Stimulated activated CD4-positive, alpha-beta T cell treated with anti-CD3 and anti-CD28 coated beads, Interleukin-1b, Interleukin-23, amount 100 ng/mL, for 4 hours (primary cell): Measurements from ENCODE around the gene GJB2.
"Not testable (repeated sequence)": the region's sequence is repeated elsewhere in the genome, so short reads cannot be mapped to it uniquely, and the experiment has no call there.

ENCODE experiments used
- DNase-seq, 2 donors: peaks; one replicate each; pipeline ENCODE4 v3.0.0-alpha.2; 2020; ENCODE audit warnings: low read depth in 2 of 2

The GJB2 gene

DNA sequence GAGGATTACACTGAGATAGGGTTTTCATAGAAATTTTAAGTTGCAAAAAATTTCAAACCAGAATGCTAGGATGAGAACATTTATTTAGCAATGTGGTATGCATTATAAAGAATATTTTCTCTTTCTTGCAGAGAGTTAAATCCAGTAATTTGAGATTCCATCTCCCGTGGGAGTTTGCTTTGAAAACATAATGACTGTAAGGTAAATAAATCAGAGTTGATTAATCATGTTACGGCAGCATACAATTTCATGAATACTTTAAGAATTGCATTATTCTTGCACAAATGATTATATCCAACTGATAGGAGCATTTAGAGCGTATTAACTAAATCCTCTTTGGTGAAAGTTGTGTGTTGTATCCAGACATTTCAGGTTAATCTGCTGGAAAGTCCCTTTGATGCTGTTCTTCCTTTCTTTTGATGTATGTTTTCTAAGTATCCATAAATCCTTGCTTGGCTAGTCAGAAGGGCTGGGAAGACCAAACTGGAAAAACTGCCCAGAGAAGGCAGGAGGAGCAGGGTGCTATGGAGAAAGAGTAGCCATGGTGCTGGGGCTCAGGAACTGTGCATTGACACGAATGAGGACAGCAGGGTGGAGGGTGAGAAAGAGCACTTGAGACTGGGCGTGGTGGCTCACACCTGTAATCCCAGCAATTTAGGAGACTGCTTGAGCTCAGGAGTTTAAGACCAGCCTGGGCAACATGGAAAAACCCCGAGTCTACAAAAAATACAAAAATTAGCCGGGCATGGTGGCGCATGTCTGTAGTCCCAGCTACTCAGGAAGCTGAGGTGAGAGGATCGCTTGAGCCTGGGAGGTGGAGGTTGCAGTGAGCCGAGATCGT, 27.1 kb downstream of the GJB2 start:
- DNase-seq: no peak

DNA sequence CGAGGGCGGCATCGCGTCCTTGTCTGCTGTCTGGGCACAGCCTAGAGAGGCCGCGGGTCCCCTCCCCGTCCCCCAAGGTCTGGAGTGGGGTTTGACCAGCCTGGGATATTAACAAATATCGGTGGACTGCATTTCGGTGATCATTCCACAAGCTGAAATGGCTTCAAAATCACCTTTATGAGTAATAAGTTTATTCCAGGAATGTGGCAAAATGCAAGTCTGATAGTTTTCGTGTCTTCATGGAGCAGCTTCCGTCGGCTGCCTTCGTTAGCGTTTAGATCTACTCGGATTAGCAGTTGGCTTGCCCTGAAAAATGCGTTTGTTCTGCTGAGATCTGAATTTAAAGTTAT, 30.8 kb downstream of the GJB2 start:
- DNase-seq: no peak

DNA sequence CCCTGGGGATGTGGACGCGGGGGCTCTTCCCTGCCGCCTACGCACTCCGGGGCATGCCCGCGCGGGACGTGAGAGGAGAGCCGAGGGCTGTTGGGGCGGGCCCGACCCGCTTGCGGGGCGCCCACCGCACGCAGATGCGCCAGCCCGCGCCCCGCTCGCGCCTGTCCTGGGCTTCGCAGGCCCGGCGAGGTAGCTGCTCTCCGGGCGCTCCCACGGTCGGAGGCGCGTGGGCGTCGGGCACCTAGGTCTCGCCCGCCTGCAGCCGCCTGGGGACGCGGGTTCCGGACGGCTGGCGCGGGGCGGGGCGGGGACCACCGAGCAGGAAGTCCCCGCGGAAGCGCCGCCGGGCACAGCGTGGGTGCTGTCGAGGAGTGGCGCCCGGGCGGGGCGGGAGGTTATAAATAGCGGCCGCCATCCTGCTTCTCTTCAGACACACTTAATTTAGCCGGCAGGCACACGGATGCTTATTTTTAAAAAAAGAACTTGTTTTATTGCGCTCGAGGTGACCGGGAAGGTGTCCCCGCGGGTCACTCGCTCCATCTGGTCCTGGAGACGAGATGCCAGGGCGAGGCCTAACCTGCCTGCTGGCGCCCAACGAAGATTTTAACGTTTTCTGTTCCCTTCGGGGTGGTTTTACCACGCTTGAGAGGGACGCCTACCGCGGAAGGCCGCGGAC, 31.3 kb downstream of the GJB2 start:
- peak in 1 of 2 donors; percentile 49 for DNase-seq

DNA sequence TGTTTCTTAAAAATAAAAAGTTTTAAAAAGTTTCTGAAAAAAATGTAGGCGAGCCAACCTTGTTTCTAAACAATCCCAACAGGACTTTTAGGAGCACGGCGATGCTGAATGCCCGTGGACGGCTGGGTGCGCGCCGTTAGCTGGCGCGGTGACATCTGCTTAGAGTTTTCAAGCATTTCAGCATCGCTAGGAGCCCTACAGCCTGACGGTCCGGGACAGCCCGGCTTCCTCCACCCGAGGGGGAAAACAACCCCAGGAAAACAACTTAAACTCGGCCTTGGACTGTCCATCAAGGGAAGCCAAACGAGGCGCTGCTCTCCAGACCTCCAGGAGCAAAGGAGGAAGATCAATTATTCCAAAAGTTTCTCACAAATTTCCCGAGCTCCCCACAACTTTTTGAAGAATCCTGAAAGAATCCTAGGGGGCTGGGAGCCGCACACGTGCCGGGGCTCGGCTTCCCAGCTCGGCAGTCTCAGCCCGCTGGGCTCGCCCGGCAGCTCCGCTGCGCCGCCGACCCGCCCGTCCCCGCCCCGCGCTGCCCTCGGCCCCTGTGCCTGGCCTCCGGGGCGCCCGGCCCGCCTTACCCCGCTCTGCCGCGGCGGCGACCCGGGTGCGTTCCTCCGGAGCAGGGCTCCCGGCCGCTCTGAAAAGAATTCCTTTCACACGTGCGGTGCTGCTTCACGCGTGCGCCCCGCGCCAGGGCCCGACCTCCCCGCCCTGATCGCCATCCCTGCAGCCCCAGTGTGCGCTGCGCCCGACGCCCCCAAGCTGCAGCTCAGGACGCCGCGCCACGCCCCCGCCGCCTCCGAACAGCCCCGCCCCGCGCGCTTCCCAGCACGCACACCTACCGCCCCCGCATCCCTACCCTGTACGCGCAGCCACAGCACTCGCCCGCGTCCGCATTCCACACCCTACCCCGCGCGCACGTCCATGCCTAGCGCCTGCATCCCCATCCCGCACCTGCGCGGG, 32.1 kb downstream of the GJB2 start, which contains the start of gene GJA3:
GJA3 (minus strand) TSS at position 747 of the 969 bp plus-strand sequence. CDS start 17,764 bp downstream, outside the sequence.
- DNase-seq: peak; percentile 50 to 63

DNA sequence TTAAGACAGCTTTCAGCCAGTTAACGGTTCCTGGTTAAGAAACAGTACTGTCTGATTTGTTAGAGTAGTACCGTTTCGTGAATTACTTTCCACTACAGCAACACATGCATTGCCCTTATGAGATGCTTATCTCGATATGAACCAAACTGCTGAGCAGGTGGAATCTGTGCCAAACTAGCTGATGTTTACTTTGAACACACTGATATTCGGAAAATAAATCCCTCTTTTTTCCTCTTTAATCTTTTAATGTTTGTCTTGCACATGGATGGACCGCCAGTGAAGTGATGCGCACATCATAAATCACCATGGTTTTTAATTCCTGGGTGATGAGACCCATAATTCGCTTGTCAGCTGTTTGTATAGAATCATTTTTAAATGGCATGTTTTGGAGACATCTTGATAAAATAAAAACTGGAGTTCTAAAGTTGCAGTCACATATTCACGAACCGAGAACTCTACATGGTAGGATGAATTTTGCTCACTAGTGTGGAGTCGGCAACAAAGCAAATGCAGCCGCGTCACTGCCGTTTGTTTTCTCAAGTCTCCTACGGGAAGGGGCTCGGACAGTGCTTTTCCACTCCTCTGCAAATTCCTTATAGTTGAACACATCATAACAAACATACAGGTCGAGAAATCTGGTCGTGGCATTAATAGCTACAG, 33.0 kb downstream of the GJB2 start:
- DNase-seq: no peak

DNA sequence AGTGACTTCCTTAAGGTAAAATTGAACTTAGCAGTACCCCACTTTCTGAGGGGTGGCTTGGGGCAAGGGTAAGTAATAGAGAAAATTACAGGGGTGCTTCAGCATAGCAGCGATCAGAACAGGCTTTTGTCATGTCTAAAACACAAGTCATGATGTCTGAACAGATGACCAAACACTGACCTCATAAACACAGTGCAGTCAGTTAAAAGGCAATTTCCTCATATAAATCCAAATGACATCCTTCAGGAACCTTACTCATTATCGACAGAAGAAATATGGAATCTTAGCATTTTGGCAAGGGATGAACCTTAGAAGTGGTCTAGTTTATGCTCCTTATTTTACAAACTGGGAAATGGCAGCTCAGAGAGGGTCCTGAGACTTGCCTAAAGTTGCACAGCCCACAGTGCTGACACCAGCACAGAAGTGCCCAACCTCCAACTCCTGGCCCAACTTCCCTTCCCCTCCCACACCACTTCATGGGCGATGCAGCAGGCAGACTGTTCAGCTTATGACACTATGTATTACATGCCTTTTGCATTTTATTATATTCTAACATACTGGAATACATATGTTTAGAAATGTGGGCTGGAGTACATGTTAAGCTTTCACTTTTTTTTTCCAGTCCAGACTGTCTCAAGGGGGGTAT, 35.5 kb downstream of the GJB2 start:
- DNase-seq: no peak

DNA sequence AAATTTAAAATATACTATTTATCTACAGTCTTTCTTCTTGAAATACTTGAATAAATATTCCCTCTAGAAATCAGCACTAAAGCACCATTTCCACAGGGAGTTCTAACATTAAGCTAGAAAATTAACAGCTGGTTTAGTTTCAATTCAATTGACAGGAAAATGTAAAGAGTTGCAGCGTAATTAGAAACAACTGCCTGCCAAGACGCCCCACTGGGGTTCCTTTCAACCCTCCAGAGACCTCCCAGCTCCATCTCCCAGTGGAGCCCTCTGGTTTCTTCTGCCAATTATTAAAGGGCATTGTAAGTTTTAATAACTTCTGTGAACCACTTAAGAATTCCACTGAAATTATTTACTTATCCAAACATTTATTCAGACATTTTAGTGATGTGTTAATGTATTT, 36.0 kb downstream of the GJB2 start:
- DNase-seq: no peak

DNA sequence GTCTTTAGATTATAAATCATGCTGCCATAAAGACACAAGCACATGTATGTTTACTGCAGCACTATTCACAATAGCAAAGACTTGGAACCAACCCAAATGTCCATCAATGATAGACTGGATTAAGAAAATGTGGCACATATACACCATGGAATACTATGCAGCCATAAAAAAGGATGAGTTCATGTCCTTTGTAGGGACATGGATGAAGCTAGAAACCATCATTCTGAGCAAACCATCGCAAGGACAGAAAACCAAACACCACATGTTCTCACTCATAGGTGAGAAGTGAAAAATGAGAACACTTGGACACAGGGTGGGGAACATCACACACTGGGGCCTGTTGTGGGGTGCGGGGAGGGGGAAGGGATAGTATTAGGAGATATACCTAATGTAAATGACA, 39.4 kb downstream of the GJB2 start:
- not testable (repeated sequence) for DNase-seq

DNA sequence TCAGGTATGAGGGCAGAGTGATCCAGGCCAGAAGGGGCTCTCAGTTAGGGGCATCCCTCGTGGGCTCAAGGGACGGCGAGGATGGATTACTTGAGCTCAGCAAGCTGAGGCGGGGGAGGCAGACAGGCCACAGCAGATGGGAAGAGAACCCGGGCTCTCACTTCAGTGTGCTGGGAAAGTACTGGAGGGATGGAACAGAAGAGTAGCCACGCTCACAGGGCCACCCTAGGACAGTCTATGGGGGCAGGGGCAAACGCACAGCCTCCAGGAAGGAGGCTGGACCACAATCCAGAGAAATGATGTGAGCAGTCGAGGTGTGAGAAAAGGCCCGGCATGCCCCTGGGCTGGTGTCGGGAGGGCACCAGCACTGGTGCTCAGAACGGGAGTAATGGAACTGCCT, 41.1 kb downstream of the GJB2 start:
- no peak for DNase-seq

DNA sequence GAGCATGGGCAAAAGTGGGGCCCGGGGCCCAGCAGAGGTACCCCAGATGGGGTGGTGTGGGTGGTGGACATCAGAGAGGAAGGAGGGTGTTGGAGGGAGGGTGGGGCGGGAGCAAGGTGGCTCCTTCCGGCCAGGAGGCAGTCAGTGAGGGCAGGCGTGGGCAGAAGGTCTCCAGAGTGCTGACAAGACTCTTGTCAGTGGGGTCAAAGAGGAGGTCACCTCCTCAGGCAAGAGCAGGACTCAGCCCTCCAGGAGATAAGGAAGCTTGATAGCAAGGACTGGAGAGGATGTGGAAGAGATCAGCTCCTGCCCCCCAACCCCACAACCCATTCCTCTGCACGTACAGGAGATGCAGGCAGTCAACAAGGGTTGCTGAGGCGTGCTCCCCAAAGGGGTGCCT, 41.7 kb downstream of the GJB2 start:
- no peak for DNase-seq

DNA sequence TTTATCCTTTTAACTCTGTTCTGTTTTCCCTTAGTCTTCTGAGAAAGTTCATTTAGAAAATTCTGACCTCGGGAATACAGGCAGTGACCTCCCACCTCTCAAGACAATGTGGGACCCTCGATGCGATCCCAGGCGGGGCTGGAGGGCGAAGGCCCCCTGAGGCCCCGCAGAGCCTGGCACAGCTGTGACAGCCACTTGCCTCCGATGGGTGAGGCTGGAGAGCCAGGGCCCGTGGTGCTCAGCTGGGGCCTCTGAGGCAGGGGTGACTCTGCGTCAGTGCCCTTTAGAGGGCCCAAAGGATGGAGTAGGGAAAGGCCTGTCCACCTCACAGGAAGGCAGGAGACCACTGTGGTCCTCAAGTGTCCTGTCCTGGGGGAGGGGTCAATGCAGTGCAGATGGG, 42.2 kb downstream of the GJB2 start:
- no peak for DNase-seq

DNA sequence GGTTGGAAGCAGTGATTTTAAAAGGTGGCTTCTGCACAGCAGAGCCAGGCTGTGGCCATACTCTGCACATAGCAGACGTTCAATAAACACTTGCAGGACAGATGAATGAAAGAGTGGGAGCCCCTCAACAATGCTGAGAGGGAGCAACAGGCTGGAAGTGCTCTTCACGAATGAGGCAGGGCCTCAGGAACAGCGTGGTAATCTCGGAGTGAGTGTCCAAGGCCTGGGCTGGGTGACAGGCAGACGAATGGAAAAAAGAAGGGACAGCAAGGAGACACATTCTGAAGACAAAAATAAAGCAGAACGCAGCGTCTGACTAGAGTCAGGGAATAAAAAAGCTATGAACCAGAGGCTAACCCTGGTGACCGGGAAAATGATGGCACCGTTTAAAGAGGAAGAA, 43.0 kb downstream of the GJB2 start:
- DNase-seq: no peak

DNA sequence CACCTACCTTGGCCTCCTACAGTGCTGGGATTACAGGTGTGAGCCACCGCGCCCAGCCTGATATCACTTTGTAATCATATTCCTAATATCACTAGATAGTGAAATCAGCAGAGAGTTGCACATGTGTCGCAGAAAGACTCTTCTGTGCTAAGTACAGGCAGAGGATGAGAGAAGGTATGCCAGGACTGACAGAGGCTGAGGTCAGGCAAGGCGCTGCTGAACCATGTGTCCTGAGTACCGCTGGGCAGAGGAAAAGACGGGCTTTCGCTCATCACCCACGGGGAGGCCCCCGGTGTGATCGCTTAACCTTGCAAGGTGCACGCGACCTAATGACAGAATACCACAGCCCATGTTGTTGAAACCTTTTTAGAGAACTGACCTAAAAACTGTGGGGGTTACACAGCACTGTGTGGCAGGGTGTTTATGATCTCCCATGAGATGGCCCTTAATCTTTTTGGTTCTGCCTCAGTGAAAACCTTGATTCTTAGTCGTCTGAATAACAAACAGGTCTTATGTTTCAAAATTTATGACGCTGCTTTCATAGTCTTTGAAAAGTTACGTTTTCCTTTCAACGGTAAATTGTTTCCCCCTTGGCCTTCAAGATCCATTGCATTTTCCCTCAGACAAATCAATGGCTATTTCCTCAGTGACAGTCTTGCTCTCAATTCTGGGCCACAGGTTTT, 44.1 kb downstream of the GJB2 start:
- DNase-seq: no peak

DNA sequence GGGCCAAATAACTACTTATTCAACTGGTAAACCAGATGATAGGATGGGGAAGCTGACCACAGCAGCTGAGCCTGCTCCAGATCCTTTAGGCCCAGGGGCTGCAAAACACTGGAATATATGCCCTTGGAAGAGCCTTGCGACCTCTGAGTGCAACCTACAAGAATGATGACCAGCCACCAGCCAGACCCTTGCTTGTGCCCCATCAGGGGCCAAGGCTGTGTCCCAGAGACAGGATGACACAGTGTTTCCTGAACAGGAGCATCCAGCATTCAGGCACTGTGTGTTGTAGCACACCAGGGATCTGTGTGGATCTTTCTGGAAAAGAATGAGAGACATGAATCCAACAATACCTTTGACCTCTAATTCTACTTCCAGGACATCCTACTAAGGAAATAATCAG, 46.4 kb downstream of the GJB2 start:
- no peak for DNase-seq

DNA sequence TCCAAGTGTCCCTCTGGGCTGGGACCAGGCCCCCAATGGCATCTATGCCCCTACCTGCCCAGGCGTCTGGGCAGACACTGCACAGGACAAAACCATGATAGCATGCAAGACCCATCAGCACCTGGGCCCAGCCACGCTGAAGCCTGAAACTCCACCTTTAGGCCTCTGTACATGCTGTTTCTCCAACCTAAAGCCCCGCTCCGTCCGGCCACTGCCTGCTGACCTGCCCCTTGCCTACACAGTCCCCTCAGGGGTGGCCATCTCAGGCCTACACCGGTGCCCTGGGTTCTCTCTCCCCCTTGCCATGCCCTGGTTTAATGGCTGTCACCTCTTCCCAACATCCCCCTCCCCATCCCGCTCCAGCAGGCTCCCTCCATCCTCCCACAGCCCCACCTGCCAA, 47.2 kb downstream of the GJB2 start:
- DNase-seq: no peak

DNA sequence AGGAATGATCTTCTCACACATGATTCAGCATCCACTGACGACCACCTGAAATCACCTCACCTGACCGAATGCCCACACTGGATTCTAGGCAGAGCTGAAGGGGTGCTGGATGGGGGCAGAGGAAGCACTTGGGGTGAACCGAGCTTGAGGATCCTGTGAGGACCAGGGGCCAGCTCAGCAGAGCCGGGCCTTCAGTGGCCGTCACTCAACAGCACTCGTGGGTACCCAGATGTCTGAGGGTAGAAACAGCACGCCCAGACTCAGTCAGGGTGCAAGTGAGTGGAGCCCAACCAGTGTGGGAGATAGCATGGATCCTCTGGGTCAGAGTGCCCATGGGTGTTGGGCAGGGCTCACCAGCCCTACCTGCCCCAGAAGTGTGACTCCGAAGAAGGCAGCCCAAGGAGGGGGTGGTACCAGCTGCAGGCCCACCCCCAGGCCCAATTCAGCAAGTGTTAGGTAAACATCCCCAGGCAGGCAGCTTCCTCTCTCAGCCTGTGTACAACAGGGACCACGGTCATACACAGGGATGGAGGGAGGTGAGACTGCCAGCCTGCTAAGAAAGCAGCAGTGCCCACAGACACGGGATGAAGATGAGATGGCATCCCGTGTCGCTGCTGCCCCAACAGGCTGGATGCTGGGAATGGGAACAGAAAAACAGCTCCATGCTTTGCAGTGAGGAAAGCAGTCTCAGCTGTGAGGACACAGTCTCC, 48.4 kb downstream of the GJB2 start:
- DNase-seq: no peak

DNA sequence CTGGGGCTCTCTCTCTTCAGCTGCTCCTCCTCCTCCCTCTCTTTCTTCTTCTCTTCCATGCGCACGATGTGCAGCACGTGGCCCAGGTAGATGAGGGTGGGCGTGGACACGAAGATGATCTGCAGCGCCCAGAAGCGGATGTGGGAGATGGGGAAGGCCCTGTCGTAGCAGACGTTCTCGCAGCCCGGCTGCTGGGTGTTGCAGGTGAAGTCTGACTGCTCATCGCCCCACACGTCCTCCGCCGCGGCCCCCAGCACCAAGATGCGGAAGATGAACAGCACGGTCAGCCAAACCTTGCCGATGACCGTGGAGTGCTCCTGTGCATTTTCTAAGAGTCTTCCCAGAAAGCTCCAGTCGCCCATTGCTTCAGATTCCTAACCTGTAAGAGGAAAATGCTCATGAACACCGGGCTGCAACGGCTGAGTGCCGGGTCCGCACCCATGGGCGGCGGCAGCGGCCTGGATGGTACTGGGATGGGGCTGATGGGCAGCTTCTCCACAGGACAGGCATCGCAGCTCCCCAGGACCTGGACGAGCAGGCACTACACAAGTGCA, 49.7 kb downstream of the GJB2 start:
- DNase-seq: no peak

DNA sequence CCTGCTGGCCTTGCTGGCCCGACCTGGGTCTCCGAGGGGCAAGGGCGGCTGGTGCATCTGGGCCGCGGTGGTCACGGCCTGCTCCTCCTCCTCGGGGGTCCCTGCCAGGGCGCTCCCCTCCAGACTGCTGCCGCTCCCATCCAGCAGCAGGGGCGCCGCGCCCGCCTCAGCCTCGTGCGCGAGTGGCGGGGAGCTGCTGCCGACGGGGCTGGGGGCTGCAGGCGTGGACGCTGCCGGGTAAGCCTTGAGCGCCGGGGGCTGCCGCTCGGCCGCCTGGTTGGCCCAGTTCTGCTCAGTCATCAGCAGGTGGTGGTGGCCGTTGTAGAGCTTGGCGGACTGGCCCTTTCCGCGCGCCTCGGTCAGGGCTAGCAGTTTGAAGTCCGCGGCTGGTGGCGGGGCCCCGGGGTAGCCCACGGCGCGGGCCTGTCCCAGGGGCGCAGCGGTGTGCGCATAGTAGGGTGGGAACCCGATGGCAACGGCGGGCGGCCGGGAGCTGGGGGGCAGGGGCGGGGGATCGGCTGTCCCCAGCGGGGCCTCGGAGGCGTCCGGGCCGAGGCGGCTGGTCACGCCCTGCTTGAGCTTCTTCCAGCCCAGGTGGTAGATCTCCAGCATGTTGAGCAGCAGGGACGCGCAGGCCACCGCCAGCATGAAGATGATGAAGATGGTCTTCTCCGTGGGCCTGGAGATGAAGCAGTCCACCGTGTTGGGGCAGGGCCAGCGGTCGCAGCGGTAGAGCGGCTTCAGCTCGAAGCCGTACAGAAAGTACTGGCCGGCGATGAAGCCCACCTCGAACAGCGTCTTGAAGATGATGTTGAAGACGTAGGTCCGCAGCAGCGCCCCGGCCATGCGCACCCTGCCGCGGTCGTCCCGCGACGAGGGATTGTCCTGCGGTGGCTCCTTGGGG, 50.5 kb downstream of the GJB2 start:
- no peak for DNase-seq
